ENCODE data around the gene ZBTB42. TPM values are rescaled to one million over a fixed set of nuclear protein-coding genes. Genes with fewer than 3 reads are reported as not detected.

Gene ZBTB42
- total RNA-seq, 1 experiment from 2014 or later: 4.2 TPM

DNA sequence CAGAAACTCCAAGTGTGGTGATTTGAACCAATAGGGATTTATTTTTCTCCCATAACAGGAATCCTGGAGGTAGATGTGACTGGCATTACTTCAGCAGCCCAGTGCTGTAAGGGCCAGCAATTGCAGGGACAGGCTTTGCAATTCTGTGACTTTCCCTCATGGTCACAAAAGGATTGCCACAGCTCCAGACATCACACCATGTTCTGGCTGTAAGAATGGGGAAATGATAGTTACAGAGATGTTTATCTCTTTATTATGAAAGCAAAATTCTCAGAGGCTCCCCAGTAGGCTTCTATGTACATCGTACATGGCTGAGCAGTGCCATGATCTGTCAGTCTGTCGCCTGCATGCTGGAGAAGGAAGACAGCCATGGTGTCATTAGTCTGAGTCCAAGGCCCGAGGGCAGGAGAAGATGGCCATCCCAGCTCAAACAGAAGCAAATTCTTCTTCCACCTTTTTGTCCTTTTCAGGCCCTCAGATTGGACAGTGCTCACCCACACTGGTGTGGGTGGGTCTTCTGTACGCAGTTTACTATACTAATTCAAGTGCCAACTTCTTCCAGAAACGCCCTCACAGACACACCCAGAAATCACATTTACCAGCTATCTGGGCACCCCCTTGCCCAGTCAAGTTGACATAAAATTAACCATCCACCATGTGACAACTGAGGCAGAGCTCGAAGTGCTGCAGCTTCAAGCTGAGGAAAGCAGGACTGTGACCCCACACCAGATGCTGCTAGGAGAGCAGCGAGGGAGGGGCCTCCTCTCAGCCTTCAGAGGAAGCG lies 17.2 kb downstream of the ZBTB42 start:
- BruUV-seq (replicated peaks): no TSS peak
- intact Hi-C loops (cut with micrococcal nuclease; ENCODE audit: unreplicated experiment): no loop called here
- H3K27ac ChIP-seq: no peak overlapping the region
- no peaks in the 10 kb centered on the region for H3K36me3 ChIP-seq (ENCODE audit: low read depth)
- no peak for TF ChIP-seq EZH2 (IDR thresholded peaks at IDR 0.05; ENCODE audit: low read depth)
- TF ChIP-seq, protein P1, sequence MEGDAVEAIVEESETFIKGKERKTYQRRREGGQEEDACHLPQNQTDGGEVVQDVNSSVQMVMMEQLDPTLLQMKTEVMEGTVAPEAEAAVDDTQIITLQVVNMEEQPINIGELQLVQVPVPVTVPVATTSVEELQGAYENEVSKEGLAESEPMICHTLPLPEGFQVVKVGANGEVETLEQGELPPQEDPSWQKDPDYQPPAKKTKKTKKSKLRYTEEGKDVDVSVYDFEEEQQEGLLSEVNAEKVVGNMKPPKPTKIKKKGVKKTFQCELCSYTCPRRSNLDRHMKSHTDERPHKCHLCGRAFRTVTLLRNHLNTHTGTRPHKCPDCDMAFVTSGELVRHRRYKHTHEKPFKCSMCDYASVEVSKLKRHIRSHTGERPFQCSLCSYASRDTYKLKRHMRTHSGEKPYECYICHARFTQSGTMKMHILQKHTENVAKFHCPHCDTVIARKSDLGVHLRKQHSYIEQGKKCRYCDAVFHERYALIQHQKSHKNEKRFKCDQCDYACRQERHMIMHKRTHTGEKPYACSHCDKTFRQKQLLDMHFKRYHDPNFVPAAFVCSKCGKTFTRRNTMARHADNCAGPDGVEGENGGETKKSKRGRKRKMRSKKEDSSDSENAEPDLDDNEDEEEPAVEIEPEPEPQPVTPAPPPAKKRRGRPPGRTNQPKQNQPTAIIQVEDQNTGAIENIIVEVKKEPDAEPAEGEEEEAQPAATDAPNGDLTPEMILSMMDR (conservative IDR thresholded peaks at IDR 0.05): no peak
- H3K4me3 ChIP-seq: no peak overlapping the region
- CTCF ChIA-PET: no interaction called here
- no peaks in the 10 kb centered on the region for H3K9me3 ChIP-seq (ENCODE audit: insufficient read depth, low read depth)
- no peaks in the 10 kb centered on the region for H3K27me3 ChIP-seq (ENCODE audit: insufficient read depth, low read depth)
- no peaks in the 10 kb centered on the region for H3K9me2 ChIP-seq (ENCODE audit: insufficient read depth)
- peaks cover 28% of the 10 kb centered on the region for H3K79me2 ChIP-seq (ENCODE audit: low read depth)
- H2AFZ ChIP-seq: no peak overlapping the region
- peaks cover 23% of the 10 kb centered on the region for H3F3A ChIP-seq (ENCODE audit: insufficient read depth, low read depth)
- peaks cover 15% of the 10 kb centered on the region; the same call in 1 of the 2 replicates for H3K4me1 ChIP-seq (replicated peaks; ENCODE audit: insufficient read depth)
- DNase-seq: peak in 1 of 2 experiments; percentile 25
- POLR2A ChIA-PET (ENCODE audit: unreplicated experiment): no interaction called here
- H4K20me1 ChIP-seq (ENCODE audit: insufficient read depth): no peaks in the 10 kb centered on the region
- H3K4me2 ChIP-seq: no peak overlapping the region

DNA sequence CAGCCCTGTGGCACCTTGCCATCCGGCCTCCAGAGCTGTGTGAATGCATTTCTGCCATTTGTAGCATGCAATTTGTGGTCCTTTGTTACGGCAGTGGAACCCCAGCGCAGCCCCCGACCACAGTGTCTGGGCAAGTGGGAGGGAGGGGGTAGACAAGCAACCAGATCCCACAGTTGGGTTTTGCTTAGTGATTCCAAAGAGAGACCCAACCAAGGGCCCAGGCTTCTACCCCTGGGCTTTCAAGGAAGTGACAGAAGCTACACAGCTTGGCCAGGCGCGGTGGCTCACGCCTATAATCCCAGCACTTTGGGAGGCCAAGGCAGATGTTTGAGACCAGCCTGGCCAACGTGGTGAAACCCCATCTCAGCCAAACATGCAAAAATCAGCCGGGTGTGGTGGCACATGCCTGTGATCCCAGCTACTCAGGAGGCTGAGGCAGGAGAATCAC lies 17.8 kb downstream of the ZBTB42 start:
- Histone ChIP-seq H2AFZ (no peak overlapping the region), H3K27ac (no peak overlapping the region), H3K36me3 (ENCODE audit: low read depth) (no peaks in the 10 kb centered on the region), H3K4me1 (replicated peaks; ENCODE audit: insufficient read depth) (peaks cover 15% of the 10 kb centered on the region; the same call in 1 of the 2 replicates), H3K79me2 (ENCODE audit: low read depth) (peaks cover 28% of the 10 kb centered on the region), H3K9me3 (ENCODE audit: insufficient read depth, low read depth) (no peaks in the 10 kb centered on the region), H3K4me3 (no peak overlapping the region), H3K4me2 (no peak overlapping the region), H4K20me1 (ENCODE audit: insufficient read depth) (no peaks in the 10 kb centered on the region), H3K9me2 (ENCODE audit: insufficient read depth) (no peaks in the 10 kb centered on the region), H3K27me3 (ENCODE audit: insufficient read depth, low read depth) (no peaks in the 10 kb centered on the region), H3F3A (ENCODE audit: insufficient read depth, low read depth) (peaks cover 23% of the 10 kb centered on the region)
- TF ChIP-seq, protein P1 (conservative IDR thresholded peaks at IDR 0.05): no peak
- TF ChIP-seq EZH2 (IDR thresholded peaks at IDR 0.05; ENCODE audit: low read depth): no peak
- no TSS peak for BruUV-seq (replicated peaks)
- DNase-seq: peak in 1 of 2 experiments; percentile 11
- intact Hi-C loops (cut with micrococcal nuclease; ENCODE audit: unreplicated experiment): no loop called here
- POLR2A ChIA-PET (ENCODE audit: unreplicated experiment): no interaction called here
- CTCF ChIA-PET: no interaction called here

DNA sequence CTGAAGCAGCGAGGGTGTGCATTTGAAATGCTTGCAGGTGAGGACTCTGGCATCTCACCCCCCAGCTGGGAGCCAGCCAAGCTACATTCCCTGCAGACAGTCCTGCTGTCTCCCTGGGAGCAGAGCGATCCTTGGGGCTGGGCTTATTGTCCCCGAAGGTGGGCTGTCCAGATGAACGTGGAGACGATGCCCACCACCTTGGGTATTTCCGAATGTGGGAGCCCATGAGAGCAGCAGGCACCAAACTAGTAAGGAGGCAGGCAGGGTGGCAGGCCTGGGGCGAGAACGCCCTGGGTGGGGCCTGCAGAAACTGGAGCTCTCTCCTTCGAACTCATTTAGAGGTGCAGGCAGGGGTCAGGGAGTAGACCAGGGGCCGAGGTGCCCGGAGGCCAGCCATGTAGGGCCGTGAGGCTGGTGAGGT lies 18.5 kb downstream of the ZBTB42 start:
- ChIA-PET CTCF (no interaction called here), POLR2A (ENCODE audit: unreplicated experiment) (no interaction called here)
- no peak overlapping the region for H3K27ac ChIP-seq
- TF ChIP-seq, protein P1 (conservative IDR thresholded peaks at IDR 0.05): no peak
- no peak for TF ChIP-seq EZH2 (IDR thresholded peaks at IDR 0.05; ENCODE audit: low read depth)
- peaks cover 27% of the 10 kb centered on the region for H3K79me2 ChIP-seq (ENCODE audit: low read depth)
- no peak overlapping the region for H3K4me3 ChIP-seq
- no peaks in the 10 kb centered on the region for H3K9me3 ChIP-seq (ENCODE audit: insufficient read depth, low read depth)
- peaks cover 15% of the 10 kb centered on the region; the same call in 1 of the 2 replicates for H3K4me1 ChIP-seq (replicated peaks; ENCODE audit: insufficient read depth)
- H3K4me2 ChIP-seq: no peak overlapping the region
- BruUV-seq (replicated peaks): no TSS peak
- H3K27me3 ChIP-seq (ENCODE audit: insufficient read depth, low read depth): no peaks in the 10 kb centered on the region
- no peaks in the 10 kb centered on the region for H3K9me2 ChIP-seq (ENCODE audit: insufficient read depth)
- peaks cover 21% of the 10 kb centered on the region for H3F3A ChIP-seq (ENCODE audit: insufficient read depth, low read depth)
- H2AFZ ChIP-seq: no peak overlapping the region
- intact Hi-C loops (cut with micrococcal nuclease; ENCODE audit: unreplicated experiment): no loop called here
- H4K20me1 ChIP-seq (ENCODE audit: insufficient read depth): no peaks in the 10 kb centered on the region
- DNase-seq: no peak
- H3K36me3 ChIP-seq (ENCODE audit: low read depth): no peaks in the 10 kb centered on the region

All from PC-9 (cell line).